Lung (tissue), 12 donors: Measurements from ENCODE around the gene RASGEF1C. TPM values are rescaled to one million over a fixed set of nuclear protein-coding genes. Genes with fewer than 3 reads are reported as not detected.

Source experiments
- ATAC-seq: fragments of 200-7000 bp; cut with Tn5 transposase; one replicate; pipeline ENCODE4 v1.9.1; 2020; ENCODE audit warnings: moderate number of reproducible peaks; ENCODE audit not compliant: insufficient read depth, low FRiP score
- DNase-seq, 3 donors: peaks; one replicate each; pipeline ENCODE4 v3.0.0-alpha.2; 2013 to 2017
- H3K27ac ChIP-seq, 2 donors: one replicate each; pipeline ENCODE4 v1.5.1; 2013; ENCODE audit warnings: mild to moderate bottlenecking in 2 of 2, moderate library complexity in 2 of 2, control low read depth in 1 of 2, inconsistent platforms in 1 of 2, low read depth in 1 of 2, low read length in 1 of 2
- H3K27me3 ChIP-seq, 3 donors: one replicate each; pipeline ENCODE4 v1.5.1; 2013; ENCODE audit warnings: low read length in 2 of 3; ENCODE audit not compliant: control insufficient read depth in 3 of 3, insufficient read depth in 3 of 3
- H3K36me3 ChIP-seq, 4 donors: one replicate each; pipeline ENCODE4 v1.5.1; 2013; ENCODE audit warnings: low read length in 4 of 4, mild to moderate bottlenecking in 1 of 4, moderate library complexity in 1 of 4; ENCODE audit not compliant: control insufficient read depth in 4 of 4, insufficient read depth in 4 of 4
- H3K4me1 ChIP-seq, 5 donors: one replicate each; pipeline ENCODE4 v1.5.1; 2013; ENCODE audit warnings: low read length in 5 of 5, mild to moderate bottlenecking in 2 of 5, moderate library complexity in 1 of 5; ENCODE audit not compliant: control insufficient read depth in 5 of 5, insufficient read depth in 5 of 5
- H3K4me3 ChIP-seq: one replicate; pipeline ENCODE4 v1.5.1; 2013; ENCODE audit warnings: mild to moderate bottlenecking, control low read depth, moderate library complexity
- H3K9ac ChIP-seq, 2 donors: one replicate each; pipeline ENCODE4 v1.5.1; 2013; ENCODE audit warnings: low read length in 2 of 2, control low read depth in 1 of 2; ENCODE audit not compliant: insufficient read depth in 1 of 2
- H3K9me3 ChIP-seq, 4 donors: one replicate each; pipeline ENCODE4 v1.5.1; 2013; ENCODE audit warnings: low read length in 3 of 4, mild to moderate bottlenecking in 1 of 4, moderate library complexity in 1 of 4; ENCODE audit not compliant: control insufficient read depth in 4 of 4, insufficient read depth in 3 of 4
- WGBS, 2 donors: extraction: QIAGEN DNeasy Blood & Tissue Kit; methylation state at CpG; one replicate each; pipeline ENCODE4 v1.1.7; 2013; 5-methylcytosine and 5-hydroxymethylcytosine counted together
- polyA plus RNA-seq, 2 donors: library from polyadenylated mRNA; stranded (reverse); fragments of 200-250 nt; gene quantifications; one replicate each; pipeline ENCODE4 v1.2.1, GENCODE V29; 2013
- total RNA-seq, 2 donors: library from RNA; depleted of rRNA in 1 of 2; stranded (reverse); fragments of >200 nt in 1 of 2; gene quantifications; one replicate each; pipeline ENCODE4 v1.2.1, GENCODE V29; 2014 to 2021
- TF ChIP-seq, protein P1 (sequence below): IDR thresholded peaks from 2 replicates; pipeline ENCODE4 v1.5.1; 2012; ENCODE audit warnings: mild to moderate bottlenecking; ENCODE audit errors: control extremely low read depth, extremely low read depth
- donor health status: control.
- donor health status: control.
- donor health status: Bipolar disorder and iron deficiency.
- donor health status: healthy.
- donor health status: DM: yes; HTN: yes; CAD: no.

Gene RASGEF1C
- total and polyA plus RNA-seq, 4 donors = 0.03 to 0.31 TPM; not detected in 2

DNA sequence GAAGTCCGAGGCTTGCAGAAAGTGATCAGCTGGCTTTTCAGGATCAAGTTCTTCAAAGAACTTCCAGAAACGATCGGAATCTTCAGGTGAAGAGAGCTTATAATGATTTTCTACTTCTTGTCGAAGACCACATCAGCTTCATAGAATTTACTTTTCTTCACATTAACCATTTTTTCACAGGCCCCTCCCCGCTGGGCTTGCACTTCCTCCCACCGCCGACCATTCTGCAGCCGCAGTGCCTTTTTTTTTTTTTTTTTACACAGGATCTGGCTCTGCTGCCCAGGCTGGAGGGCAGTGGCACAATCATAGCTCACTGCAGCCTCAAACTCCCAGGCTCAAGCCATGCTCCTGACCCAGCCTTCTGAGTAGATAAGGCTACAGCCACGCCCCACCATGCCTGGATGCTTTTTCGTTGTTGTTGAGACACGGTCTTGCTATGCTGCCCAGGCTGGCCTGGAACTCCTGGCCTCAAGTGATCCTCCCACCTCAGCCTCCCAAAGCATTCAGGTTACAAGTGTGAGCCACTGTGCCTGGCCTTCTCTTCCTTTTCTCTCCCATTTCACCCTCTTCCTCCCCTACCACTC, 122.1 kb downstream of the RASGEF1C start:
- Histone ChIP-seq H3K27me3 (no peaks in the 10 kb centered on the region), H3K27ac (no peak overlapping the region), H3K4me3 (no peak overlapping the region), H3K9ac (no peak overlapping the region), H3K9me3 (peaks cover 0 to 5% (median 0%) of the 10 kb centered on the region in 4 donors), H3K4me1 (peaks cover 0 to 10% (median 5%) of the 10 kb centered on the region in 5 donors), H3K36me3 (no peaks in the 10 kb centered on the region)
- TF ChIP-seq, protein P1, sequence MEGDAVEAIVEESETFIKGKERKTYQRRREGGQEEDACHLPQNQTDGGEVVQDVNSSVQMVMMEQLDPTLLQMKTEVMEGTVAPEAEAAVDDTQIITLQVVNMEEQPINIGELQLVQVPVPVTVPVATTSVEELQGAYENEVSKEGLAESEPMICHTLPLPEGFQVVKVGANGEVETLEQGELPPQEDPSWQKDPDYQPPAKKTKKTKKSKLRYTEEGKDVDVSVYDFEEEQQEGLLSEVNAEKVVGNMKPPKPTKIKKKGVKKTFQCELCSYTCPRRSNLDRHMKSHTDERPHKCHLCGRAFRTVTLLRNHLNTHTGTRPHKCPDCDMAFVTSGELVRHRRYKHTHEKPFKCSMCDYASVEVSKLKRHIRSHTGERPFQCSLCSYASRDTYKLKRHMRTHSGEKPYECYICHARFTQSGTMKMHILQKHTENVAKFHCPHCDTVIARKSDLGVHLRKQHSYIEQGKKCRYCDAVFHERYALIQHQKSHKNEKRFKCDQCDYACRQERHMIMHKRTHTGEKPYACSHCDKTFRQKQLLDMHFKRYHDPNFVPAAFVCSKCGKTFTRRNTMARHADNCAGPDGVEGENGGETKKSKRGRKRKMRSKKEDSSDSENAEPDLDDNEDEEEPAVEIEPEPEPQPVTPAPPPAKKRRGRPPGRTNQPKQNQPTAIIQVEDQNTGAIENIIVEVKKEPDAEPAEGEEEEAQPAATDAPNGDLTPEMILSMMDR = no peak
- ATAC-seq = no peak
- 81 to 86% methylated on average over 11 of the region's 11 CpGs for WGBS, 2 donors
- no peak for DNase-seq

DNA sequence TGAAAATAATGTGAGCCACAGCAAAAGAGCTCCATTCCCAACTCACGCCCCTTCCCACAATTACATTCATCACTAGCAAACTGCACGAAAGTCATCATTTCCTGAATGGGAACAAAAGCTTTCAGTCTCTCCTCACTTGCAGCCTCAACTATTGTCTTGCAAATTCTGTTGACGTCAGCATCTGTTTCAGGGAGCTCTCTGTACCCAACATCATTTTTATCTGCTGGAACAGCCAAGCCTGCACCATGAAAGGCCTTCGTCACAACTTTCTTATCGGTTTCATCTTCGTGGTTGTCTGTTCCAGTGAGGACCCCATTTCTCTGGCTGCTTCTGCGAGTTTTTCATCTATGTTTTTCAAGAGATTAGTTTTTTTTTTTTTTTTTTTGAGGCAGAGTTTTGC, 123.2 kb downstream of the RASGEF1C start:
- Histone ChIP-seq H3K27ac (no peak overlapping the region), H3K27me3 (no peaks in the 10 kb centered on the region), H3K9me3 (peaks cover 0 to 5% (median 0%) of the 10 kb centered on the region in 4 donors), H3K9ac (no peak overlapping the region), H3K4me3 (no peak overlapping the region), H3K36me3 (no peaks in the 10 kb centered on the region), H3K4me1 (peaks cover 0 to 10% (median 3%) of the 10 kb centered on the region in 5 donors)
- TF ChIP-seq, protein P1 = no peak
- no peak for ATAC-seq
- 47 to 58% methylated on average over 7 of the region's 7 CpGs for WGBS, 2 donors
- DNase-seq = no peak

DNA sequence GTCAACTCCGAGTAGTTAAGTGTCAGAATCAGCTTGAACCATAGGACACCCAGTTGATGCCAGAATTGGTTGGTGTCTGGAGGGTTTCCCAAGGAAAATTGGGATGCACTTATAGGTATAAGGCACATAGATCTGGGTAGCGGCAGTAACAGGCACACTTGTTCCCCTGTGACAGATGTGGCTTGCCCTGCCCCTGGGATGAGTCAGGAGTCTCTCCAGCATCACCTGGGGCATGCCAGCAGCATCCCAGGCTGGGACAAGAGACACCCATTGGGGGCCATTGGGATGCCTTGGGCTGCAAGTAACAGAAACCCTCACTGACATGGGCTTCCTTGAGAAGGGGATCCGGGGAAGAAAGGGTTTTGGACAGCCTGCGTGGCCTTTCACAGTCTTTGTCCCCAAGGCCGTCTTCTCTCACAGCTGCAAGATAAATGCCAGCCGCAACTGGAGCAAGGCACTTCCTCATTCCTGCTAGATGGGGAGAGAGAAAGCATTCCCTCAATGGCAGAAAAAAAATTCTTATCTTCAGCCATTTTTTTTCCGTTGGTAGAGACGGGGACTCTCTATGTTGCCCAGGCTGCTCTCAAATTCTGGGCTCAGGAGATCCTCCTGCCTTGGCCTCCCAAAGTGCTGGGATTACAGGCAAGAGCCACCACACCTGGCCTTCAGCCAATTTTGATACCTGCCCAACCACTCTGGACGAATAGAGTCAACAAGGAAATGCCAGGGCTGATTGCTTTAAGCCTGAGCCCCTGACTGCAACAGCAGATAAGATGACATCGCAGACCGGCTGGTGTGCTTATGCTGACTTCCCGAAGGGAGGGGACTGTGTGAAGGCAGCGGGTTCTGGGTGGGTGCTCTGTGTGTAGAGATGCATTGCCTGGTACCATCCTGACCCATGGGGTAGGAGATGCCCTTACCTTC, 124.1 kb downstream of the RASGEF1C start:
- H3K36me3 ChIP-seq = no peaks in the 10 kb centered on the region
- H3K9me3 ChIP-seq = peaks cover 0 to 5% (median 0%) of the 10 kb centered on the region in 4 donors
- ATAC-seq (peak; percentile 32), DNase-seq (peak; percentile 59 to 81 (median 68))
- no peaks in the 10 kb centered on the region for H3K27me3 ChIP-seq
- TF ChIP-seq, protein P1 = no peak
- H3K27ac ChIP-seq = no peak overlapping the region
- H3K9ac ChIP-seq = no peak overlapping the region
- H3K4me1 ChIP-seq = peaks cover 0 to 10% (median 3%) of the 10 kb centered on the region in 5 donors
- 20 to 28% methylated on average over 13 of the region's 13 CpGs for WGBS, 2 donors
- no peak overlapping the region for H3K4me3 ChIP-seq
